Mesenchymal stem cell (in vitro differentiated cells and primary cell): ENCODE measurements around the gene AURKA.

ENCODE experiments used
- DNase-seq: peaks from one replicate; pipeline ENCODE4 v3.0.0-alpha.2; 2013
- H2AFZ ChIP-seq: one replicate; pipeline ENCODE4 v1.6.1; 2013; ENCODE audit warnings: low read depth, mild to moderate bottlenecking, control low read depth, inconsistent platforms, low read length, moderate library complexity
- H2AK5ac ChIP-seq: 2 replicates; pipeline ENCODE4 v1.6.1; 2013; ENCODE audit warnings: low read length, moderate library complexity, mild to moderate bottlenecking, inconsistent platforms; ENCODE audit not compliant: severe bottlenecking
- H2BK120ac ChIP-seq: one replicate; pipeline ENCODE4 v1.6.1; 2013; ENCODE audit warnings: low read depth, mild to moderate bottlenecking, inconsistent platforms, low read length, moderate library complexity
- H2BK12ac ChIP-seq, 2 experiments: one replicate each; pipeline ENCODE4 v1.6.1; 2013; ENCODE audit warnings: inconsistent platforms in 2 of 2, low read length in 2 of 2, mild to moderate bottlenecking in 2 of 2, moderate library complexity in 2 of 2, control low read depth in 1 of 2
- H2BK15ac ChIP-seq: one replicate; pipeline ENCODE4 v1.6.1; 2013; ENCODE audit warnings: mild to moderate bottlenecking, low read depth, inconsistent platforms; ENCODE audit not compliant: poor library complexity, severe bottlenecking
- H2BK5ac ChIP-seq: 2 replicates; pipeline ENCODE4 v1.6.1; 2013; ENCODE audit warnings: low read depth, mild to moderate bottlenecking, low read length, control low read depth, inconsistent platforms; ENCODE audit not compliant: poor library complexity, severe bottlenecking
- H3K14ac ChIP-seq, 2 experiments: one replicate each; pipeline ENCODE4 v1.6.1; 2013; ENCODE audit warnings: inconsistent platforms in 2 of 2, low read length in 2 of 2, control low read depth in 1 of 2, mild to moderate bottlenecking in 1 of 2, moderate library complexity in 1 of 2
- H3K18ac ChIP-seq, 2 experiments: one replicate each; pipeline ENCODE4 v1.6.1; 2013; ENCODE audit warnings: inconsistent platforms in 2 of 2, low read length in 2 of 2, control low read depth in 1 of 2, low read depth in 1 of 2, mild to moderate bottlenecking in 1 of 2
- H3K23ac ChIP-seq, 2 experiments: one replicate each; pipeline ENCODE4 v1.6.1; 2013; ENCODE audit warnings: inconsistent platforms in 2 of 2, low read length in 2 of 2, mild to moderate bottlenecking in 2 of 2, moderate library complexity in 2 of 2, control low read depth in 1 of 2
- H3K27ac ChIP-seq: 2 replicates; pipeline ENCODE4 v1.5.1; 2013; ENCODE audit warnings: mild to moderate bottlenecking, moderate library complexity, low read length, control low read depth, inconsistent platforms; ENCODE audit not compliant: poor library complexity, severe bottlenecking
- H3K27me3 ChIP-seq, 2 experiments: 2 replicates each; pipeline versions ENCODE4 v1.6.1 to v1.7.0; 2013; ENCODE audit warnings: low read length in 2 of 2, mild to moderate bottlenecking in 2 of 2, moderate library complexity in 2 of 2, control low read depth in 1 of 2, inconsistent platforms in 1 of 2; ENCODE audit not compliant: control insufficient read depth in 1 of 2, insufficient read depth in 1 of 2
- H3K36me3 ChIP-seq, 2 experiments: 2 replicates each; pipeline versions ENCODE4 v1.6.1 to v1.7.0; 2013; ENCODE audit warnings: low read length in 2 of 2, control low read depth in 1 of 2, inconsistent platforms in 1 of 2, low read depth in 1 of 2, mild to moderate bottlenecking in 1 of 2; ENCODE audit not compliant: insufficient read depth in 2 of 2, control insufficient read depth in 1 of 2
- H3K4ac ChIP-seq, 2 experiments: one replicate each; pipeline ENCODE4 v1.6.1; 2013; ENCODE audit warnings: inconsistent platforms in 2 of 2, low read length in 2 of 2, mild to moderate bottlenecking in 2 of 2, moderate library complexity in 2 of 2, control low read depth in 1 of 2, low read depth in 1 of 2
- H3K4me1 ChIP-seq: 2 replicates; pipeline ENCODE4 v1.6.1; 2013; ENCODE audit warnings: low read depth, low read length, control low read depth; ENCODE audit not compliant: control insufficient read depth, insufficient read depth
- H3K4me2 ChIP-seq: 2 replicates; pipeline ENCODE4 v1.6.1; 2013; ENCODE audit warnings: low read length, mild to moderate bottlenecking, inconsistent platforms; ENCODE audit not compliant: poor library complexity, severe bottlenecking
- H3K4me3 ChIP-seq, 2 experiments: 2 replicates each; pipeline versions ENCODE4 v1.5.1 to v1.7.0; 2013; ENCODE audit warnings: low read length in 2 of 2, mild to moderate bottlenecking in 2 of 2, control low read depth in 1 of 2, low read depth in 1 of 2; ENCODE audit not compliant: insufficient read depth in 1 of 2
- H3K79me1 ChIP-seq: replicated peaks from 2 replicates; pipeline ENCODE4 v1.6.1; 2013; ENCODE audit warnings: mild to moderate bottlenecking, control low read depth, low read length, inconsistent platforms; ENCODE audit not compliant: poor library complexity, severe bottlenecking
- H3K9ac ChIP-seq: 2 replicates; pipeline ENCODE4 v1.7.0; 2013; ENCODE audit warnings: mild to moderate bottlenecking, low read length, moderate library complexity
- H3K9me3 ChIP-seq: 2 replicates; pipeline ENCODE4 v1.7.0; 2013; ENCODE audit warnings: mild to moderate bottlenecking, low read length; ENCODE audit not compliant: control insufficient read depth
- H4K8ac ChIP-seq: one replicate; pipeline ENCODE4 v1.6.1; 2013; ENCODE audit warnings: inconsistent platforms, mild to moderate bottlenecking, low read length, moderate library complexity
- H4K91ac ChIP-seq: one replicate; pipeline ENCODE4 v1.6.1; 2013; ENCODE audit warnings: mild to moderate bottlenecking, low read length, inconsistent platforms
- WGBS: methylation state at CpG from one replicate; pipeline ENCODE4 v1.1.7; 2013; ENCODE audit warnings: mixed read lengths; 5-methylcytosine and 5-hydroxymethylcytosine counted together

Gene AURKA

DNA sequence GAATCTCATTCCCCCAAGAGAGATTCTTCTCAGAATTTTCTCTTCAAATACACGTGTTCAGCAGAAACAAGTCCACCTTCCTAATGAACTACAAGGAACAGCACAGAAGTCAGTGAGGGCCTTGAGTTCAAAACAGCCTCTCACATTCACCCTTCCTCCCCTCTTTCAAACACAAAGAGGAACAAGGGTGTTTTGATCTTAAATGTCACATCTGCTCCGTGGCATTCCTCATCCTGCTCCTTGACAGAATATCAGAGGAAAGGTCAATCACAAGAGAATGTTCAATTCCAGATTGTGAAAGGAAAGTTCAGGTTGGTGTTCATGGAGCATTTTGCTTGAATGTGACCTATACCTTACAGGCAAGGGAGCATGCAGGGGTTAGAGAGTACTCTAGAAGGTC is 68.8 kb downstream of the AURKA start:
- no peak overlapping the region for H3K4ac ChIP-seq
- no peak overlapping the region for H3K18ac ChIP-seq
- WGBS, result 35% methylated on average over 2 of the region's 2 CpGs
- no peaks in the 10 kb centered on the region for H3K79me1 ChIP-seq
- H2AK5ac ChIP-seq, result no peak overlapping the region
- DNase-seq, result no peak
- H4K8ac ChIP-seq, result no peak overlapping the region
- no peak overlapping the region for H2AFZ ChIP-seq
- no peak overlapping the region for H2BK15ac ChIP-seq
- no peak overlapping the region for H3K14ac ChIP-seq
- H3K4me3 ChIP-seq, result no peak overlapping the region
- H2BK12ac ChIP-seq, result no peak overlapping the region
- no peak overlapping the region for H3K4me2 ChIP-seq
- H3K36me3 ChIP-seq, result no peaks in the 10 kb centered on the region
- H3K9ac ChIP-seq, result no peak overlapping the region
- H3K9me3 ChIP-seq, result no peaks in the 10 kb centered on the region
- H4K91ac ChIP-seq, result no peak overlapping the region
- no peaks in the 10 kb centered on the region for H3K27me3 ChIP-seq
- H3K23ac ChIP-seq, result no peak overlapping the region
- H2BK120ac ChIP-seq, result no peak overlapping the region
- H2BK5ac ChIP-seq, result no peak overlapping the region
- no peak overlapping the region for H3K27ac ChIP-seq
- no peaks in the 10 kb centered on the region for H3K4me1 ChIP-seq

- H3K4me3 ChIP-seq, result no peak overlapping the region
- no peak overlapping the region for H3K14ac ChIP-seq
- H3K9me3 ChIP-seq, result no peaks in the 10 kb centered on the region
- no peaks in the 10 kb centered on the region for H3K36me3 ChIP-seq
- H3K4ac ChIP-seq, result no peak overlapping the region
- H3K27me3 ChIP-seq, result no peaks in the 10 kb centered on the region
- H3K23ac ChIP-seq, result no peak overlapping the region
- no peak overlapping the region for H3K4me2 ChIP-seq
- H3K9ac ChIP-seq, result no peak overlapping the region
- H3K79me1 ChIP-seq, result no peaks in the 10 kb centered on the region
- no peak overlapping the region for H2AK5ac ChIP-seq
- DNase-seq, result no peak
- H4K91ac ChIP-seq, result no peak overlapping the region
- no peak overlapping the region for H2BK5ac ChIP-seq
- H4K8ac ChIP-seq, result no peak overlapping the region
- 21% methylated on average over 3 of the region's 4 CpGs for WGBS
- H3K18ac ChIP-seq, result no peak overlapping the region
- H3K4me1 ChIP-seq, result no peaks in the 10 kb centered on the region
- H2BK120ac ChIP-seq, result no peak overlapping the region
- no peak overlapping the region for H2AFZ ChIP-seq
- no peak overlapping the region for H2BK15ac ChIP-seq
- no peak overlapping the region for H3K27ac ChIP-seq
- H2BK12ac ChIP-seq, result no peak overlapping the region
Observed at GRCh38 chr20:56322681-56323080, 69.3 kb downstream of the AURKA start.
